WTC11 (cell line): ENCODE results near the gene NPAS3.

ENCODE experiments used
- CTCF ChIP-seq: fragments of 200-600 bp; IDR thresholded peaks from 2 replicates; pipeline ENCODE4 v1.8.0; 2022; ENCODE audit warnings: antibody characterized with exemption
- ESRRA ChIP-seq: sonication (generic); formaldehyde crosslinking; IDR thresholded peaks from 2 replicates; pipeline ENCODE4 v1.8.1; 2022; ENCODE audit warnings: mild to moderate bottlenecking, missing genetic modification reagents, borderline replicate concordance
- IRF2 ChIP-seq: sonication (generic); formaldehyde crosslinking; IDR thresholded peaks from 2 replicates; pipeline ENCODE4 v1.8.0; 2022; ENCODE audit warnings: low read depth, missing genetic modification reagents, borderline replicate concordance
- KAT7 ChIP-seq: sonication (generic); formaldehyde crosslinking; IDR thresholded peaks from 2 replicates; pipeline ENCODE4 v1.8.1; 2023; ENCODE audit warnings: missing genetic modification reagents, mild to moderate bottlenecking, borderline replicate concordance
- MAX ChIP-seq: sonication (generic); formaldehyde crosslinking; IDR thresholded peaks from 2 replicates; pipeline ENCODE4 v1.8.0; 2022; ENCODE audit warnings: mild to moderate bottlenecking, missing genetic modification reagents
- PREB ChIP-seq: sonication (generic); formaldehyde crosslinking; IDR thresholded peaks from 2 replicates; pipeline ENCODE4 v1.8.1; 2022; ENCODE audit warnings: mild to moderate bottlenecking, missing genetic modification reagents, moderate library complexity, borderline replicate concordance
- SP1 ChIP-seq: sonication (generic); formaldehyde crosslinking; conservative IDR thresholded peaks from 2 replicates; pipeline ENCODE4 v1.8.1; 2022; ENCODE audit warnings: missing genetic modification reagents
- TCF7 ChIP-seq: sonication (generic); formaldehyde crosslinking; IDR thresholded peaks from 2 replicates; pipeline ENCODE4 v1.8.0; 2022; ENCODE audit warnings: mild to moderate bottlenecking, low read depth, missing genetic modification reagents, moderate library complexity
- ZNF232 ChIP-seq: sonication (generic); formaldehyde crosslinking; IDR thresholded peaks from 2 replicates; pipeline ENCODE4 v1.8.0; 2022; ENCODE audit warnings: mild to moderate bottlenecking, missing genetic modification reagents
- ZNF416 ChIP-seq: fragments of 250-450 bp; sonication (Bioruptor Pico); IDR thresholded peaks from 2 replicates; pipeline ENCODE4 v1.9.0; 2021; ENCODE audit warnings: mild to moderate bottlenecking, inconsistent platforms
- ZSCAN18 ChIP-seq: fragments of 250-450 bp; sonication (Bioruptor Pico); IDR thresholded peaks from 2 replicates; pipeline ENCODE4 v2.1.2; 2022; ENCODE audit warnings: mild to moderate bottlenecking, moderate library complexity
- TF ChIP-seq, protein P1 (sequence below): sonication (generic); formaldehyde crosslinking; IDR thresholded peaks from 2 replicates; pipeline ENCODE4 v1.8.1; 2022; ENCODE audit warnings: missing genetic modification reagents, borderline replicate concordance

DNA sequence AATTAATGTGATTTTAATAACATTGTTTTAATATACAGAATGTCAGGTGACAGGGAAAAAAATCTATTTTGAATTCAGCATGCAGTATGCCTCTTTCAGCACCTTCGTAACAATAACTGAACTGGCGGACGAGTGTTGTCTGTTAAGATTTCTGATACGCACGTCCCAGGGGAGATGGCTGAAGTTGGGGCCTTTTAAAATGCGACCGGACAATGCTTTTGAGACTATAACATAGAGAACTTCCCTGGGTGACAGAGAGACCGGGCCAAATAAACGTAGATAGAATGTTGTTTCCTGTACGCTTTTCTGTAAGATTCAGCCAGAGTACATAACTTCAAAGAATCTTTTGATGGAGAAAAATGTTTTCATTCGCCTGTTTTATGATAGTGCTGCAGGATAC is 772.5 kb downstream of the NPAS3 start:
- TF ChIP-seq ZSCAN18 (CRISPR knock-in tag) (no peak), IRF2 (CRISPR knock-in tag) (no peak), CTCF (no peak), TCF7 (CRISPR knock-in tag) (no peak), MAX (CRISPR knock-in tag) (no peak), ESRRA (no peak), SP1 (CRISPR knock-in tag) (no peak), ZNF232 (CRISPR knock-in tag) (no peak), ZNF416 (CRISPR knock-in tag) (no peak), KAT7 (CRISPR knock-in tag) (no peak), PREB (CRISPR knock-in tag) (no peak)
- TF ChIP-seq, protein P1, sequence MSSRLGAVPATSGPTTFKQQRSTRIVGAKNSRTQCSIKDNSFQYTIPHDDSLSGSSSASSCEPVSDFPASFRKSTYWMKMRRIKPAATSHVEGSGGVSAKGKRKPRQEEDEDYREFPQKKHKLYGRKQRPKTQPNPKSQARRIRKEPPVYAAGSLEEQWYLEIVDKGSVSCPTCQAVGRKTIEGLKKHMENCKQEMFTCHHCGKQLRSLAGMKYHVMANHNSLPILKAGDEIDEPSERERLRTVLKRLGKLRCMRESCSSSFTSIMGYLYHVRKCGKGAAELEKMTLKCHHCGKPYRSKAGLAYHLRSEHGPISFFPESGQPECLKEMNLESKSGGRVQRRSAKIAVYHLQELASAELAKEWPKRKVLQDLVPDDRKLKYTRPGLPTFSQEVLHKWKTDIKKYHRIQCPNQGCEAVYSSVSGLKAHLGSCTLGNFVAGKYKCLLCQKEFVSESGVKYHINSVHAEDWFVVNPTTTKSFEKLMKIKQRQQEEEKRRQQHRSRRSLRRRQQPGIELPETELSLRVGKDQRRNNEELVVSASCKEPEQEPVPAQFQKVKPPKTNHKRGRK (CRISPR knock-in tag), result no peak
